Measurements from ENCODE around the gene EIF5B. TPM values are rescaled to one million over a fixed set of nuclear protein-coding genes. Genes with fewer than 3 reads are reported as not detected.

The EIF5B gene
- total RNA-seq, 2 donors from 2014 or later, result 27.1 to 40.5 TPM

DNA sequence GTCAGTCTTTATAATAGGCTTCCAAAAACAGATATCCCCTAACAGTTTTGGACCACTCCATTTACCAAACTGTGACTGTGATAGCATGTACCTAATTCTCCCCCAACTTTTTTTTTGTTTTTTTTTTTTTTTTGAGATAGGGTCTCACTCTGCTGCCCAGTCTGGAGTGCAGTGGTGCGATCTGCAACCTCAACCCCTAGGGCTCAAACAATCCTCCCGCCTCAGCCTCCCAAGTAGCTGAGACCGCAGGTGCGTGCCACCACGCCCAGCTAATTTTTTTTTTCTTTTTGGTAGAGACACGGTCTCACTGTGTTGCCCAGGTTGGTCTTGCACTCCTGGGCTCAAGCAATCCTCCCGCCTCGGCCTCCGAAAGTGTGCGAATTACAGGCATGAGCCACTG, 99.7 kb downstream of the EIF5B start:
- H3K4me3 ChIP-seq, result no peak overlapping the region
- peaks cover 3% of the 10 kb centered on the region for H3K36me3 ChIP-seq
- no peaks in the 10 kb centered on the region for H3K27me3 ChIP-seq
- intact Hi-C loops (cut with DNase I), result no loop called here
- H3K9ac ChIP-seq (ENCODE audit: low read depth in 2 of 2, low read length in 2 of 2), result no peak overlapping the region
- H3K27ac ChIP-seq, result no peak overlapping the region
- no peaks in the 10 kb centered on the region for H3K4me1 ChIP-seq
- TF ChIP-seq, protein P1, sequence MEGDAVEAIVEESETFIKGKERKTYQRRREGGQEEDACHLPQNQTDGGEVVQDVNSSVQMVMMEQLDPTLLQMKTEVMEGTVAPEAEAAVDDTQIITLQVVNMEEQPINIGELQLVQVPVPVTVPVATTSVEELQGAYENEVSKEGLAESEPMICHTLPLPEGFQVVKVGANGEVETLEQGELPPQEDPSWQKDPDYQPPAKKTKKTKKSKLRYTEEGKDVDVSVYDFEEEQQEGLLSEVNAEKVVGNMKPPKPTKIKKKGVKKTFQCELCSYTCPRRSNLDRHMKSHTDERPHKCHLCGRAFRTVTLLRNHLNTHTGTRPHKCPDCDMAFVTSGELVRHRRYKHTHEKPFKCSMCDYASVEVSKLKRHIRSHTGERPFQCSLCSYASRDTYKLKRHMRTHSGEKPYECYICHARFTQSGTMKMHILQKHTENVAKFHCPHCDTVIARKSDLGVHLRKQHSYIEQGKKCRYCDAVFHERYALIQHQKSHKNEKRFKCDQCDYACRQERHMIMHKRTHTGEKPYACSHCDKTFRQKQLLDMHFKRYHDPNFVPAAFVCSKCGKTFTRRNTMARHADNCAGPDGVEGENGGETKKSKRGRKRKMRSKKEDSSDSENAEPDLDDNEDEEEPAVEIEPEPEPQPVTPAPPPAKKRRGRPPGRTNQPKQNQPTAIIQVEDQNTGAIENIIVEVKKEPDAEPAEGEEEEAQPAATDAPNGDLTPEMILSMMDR (IDR thresholded peaks at IDR 0.05), result no peak
- no peak for DNase-seq
- no peaks in the 10 kb centered on the region for H3K9me3 ChIP-seq

DNA sequence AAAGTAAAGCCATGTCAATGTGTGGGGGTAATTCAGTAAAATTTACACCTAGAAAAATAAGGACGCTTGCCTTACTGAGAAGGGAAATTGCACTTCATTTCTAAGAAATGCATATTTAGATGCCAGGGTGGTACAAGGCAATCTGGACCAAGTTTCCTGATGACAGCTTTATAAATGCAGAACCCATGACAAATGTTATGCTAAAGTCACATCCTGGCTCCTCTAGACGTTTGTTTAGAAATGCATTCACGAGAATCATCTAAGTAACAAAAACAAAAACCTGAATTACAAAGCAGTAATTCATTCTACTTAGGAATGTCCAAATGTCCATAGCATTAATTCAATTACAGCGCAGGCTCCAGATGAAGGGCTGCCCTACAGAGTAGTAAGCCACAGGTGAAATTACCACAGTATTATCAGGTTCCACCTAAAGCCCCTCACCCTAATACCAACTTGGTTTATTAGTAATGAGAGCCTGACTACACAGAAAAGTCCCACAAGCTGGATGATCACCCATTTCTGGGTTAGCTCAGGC, 102.8 kb downstream of the EIF5B start:
- Histone ChIP-seq H3K9ac (ENCODE audit: low read depth in 2 of 2, low read length in 2 of 2) (no peak overlapping the region), H3K4me3 (no peak overlapping the region), H3K27ac (no peak overlapping the region), H3K27me3 (no peaks in the 10 kb centered on the region), H3K4me1 (no peaks in the 10 kb centered on the region), H3K9me3 (no peaks in the 10 kb centered on the region), H3K36me3 (peaks cover 3% of the 10 kb centered on the region)
- TF ChIP-seq, protein P1 (IDR thresholded peaks at IDR 0.05), result no peak
- DNase-seq, result no peak
- intact Hi-C loops (cut with DNase I), result no loop called here

DNA sequence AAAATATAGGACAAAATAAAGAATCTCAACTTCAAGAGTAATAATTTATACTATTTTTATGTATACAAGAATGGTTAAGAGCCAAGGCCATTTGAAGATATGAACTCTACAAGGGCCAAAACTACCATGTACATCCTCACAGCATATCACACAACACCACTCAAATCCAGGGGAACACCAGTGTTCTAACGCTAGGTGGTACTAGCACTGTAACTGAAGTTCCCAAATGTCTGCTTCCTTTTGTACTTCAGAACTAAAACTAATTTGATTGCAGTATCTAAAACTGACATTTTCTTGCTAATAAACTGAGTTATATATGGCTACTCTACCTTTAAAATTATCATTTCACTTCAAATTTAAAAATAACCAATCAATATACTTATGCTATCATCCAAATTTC, 105.6 kb downstream of the EIF5B start:
- H3K9me3 ChIP-seq, result no peaks in the 10 kb centered on the region
- no peak overlapping the region for H3K9ac ChIP-seq (ENCODE audit: low read depth in 2 of 2, low read length in 2 of 2)
- DNase-seq, result no peak
- no peak overlapping the region for H3K27ac ChIP-seq
- H3K36me3 ChIP-seq, result peaks cover 6% of the 10 kb centered on the region
- TF ChIP-seq, protein P1 (IDR thresholded peaks at IDR 0.05), result no peak
- no peaks in the 10 kb centered on the region for H3K4me1 ChIP-seq
- H3K4me3 ChIP-seq, result no peak overlapping the region
- intact Hi-C loops (cut with DNase I), result no loop called here
- no peaks in the 10 kb centered on the region for H3K27me3 ChIP-seq

DNA sequence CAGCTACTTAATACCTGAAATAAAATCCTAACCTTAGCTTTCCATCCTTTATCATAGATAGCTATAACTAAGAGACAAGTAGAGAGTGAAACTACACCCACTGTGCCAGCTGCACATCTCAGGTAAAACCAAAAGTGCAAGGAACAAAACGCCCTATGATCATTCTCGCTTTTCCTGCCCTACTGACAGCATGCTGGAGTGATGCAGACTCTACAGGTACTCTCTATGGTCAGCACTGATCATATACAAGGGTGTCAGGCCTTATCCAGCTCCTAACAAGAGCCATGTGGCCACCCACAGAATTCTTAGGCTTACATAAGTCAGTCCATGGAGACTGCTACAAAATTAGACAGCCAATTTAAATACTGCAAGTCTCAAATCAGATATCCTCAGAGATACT, 107.0 kb downstream of the EIF5B start:
- no peak for DNase-seq
- TF ChIP-seq, protein P1 (IDR thresholded peaks at IDR 0.05), result no peak
- Histone ChIP-seq H3K4me3 (no peak overlapping the region), H3K36me3 (peaks cover 5% of the 10 kb centered on the region), H3K9ac (ENCODE audit: low read depth in 2 of 2, low read length in 2 of 2) (no peak overlapping the region), H3K27me3 (no peaks in the 10 kb centered on the region), H3K27ac (no peak overlapping the region), H3K9me3 (no peaks in the 10 kb centered on the region), H3K4me1 (no peaks in the 10 kb centered on the region)
- intact Hi-C loops (cut with DNase I), result no loop called here

DNA sequence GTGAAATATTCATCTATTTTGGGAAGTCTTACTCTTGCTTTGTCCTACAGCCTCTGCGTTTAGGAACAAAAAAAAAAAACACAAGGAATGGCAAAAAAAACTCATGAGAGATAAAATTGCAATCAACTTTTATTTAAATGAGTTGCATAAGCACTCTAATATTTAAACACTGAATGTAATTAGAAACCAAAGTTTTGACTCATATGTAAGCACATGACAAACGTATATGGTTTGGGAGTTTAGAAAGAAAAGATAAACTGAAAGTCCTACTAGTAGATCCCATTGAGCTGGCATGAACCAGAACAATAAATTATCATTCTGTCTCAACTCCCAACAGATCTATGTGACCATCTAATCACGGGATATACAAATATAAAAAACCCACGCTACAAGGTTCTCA, 107.9 kb downstream of the EIF5B start:
- Histone ChIP-seq H3K9ac (ENCODE audit: low read depth in 2 of 2, low read length in 2 of 2) (no peak overlapping the region), H3K9me3 (no peaks in the 10 kb centered on the region), H3K4me1 (no peaks in the 10 kb centered on the region), H3K27me3 (no peaks in the 10 kb centered on the region), H3K4me3 (no peak overlapping the region), H3K27ac (no peak overlapping the region), H3K36me3 (peaks cover 5% of the 10 kb centered on the region)
- intact Hi-C loops (cut with DNase I), result no loop called here
- DNase-seq, result no peak
- TF ChIP-seq, protein P1 (IDR thresholded peaks at IDR 0.05), result no peak

Measured in colonic mucosa (tissue), 4 donors.